GM12801 (cell line): ENCODE measurements around the gene STAG1.

ENCODE experiments used
- TF ChIP-seq, protein P1 (sequence below): IDR thresholded peaks from one replicate; pipeline ENCODE4 v1.5.1; 2011; ENCODE audit warnings: control low read depth; ENCODE audit not compliant: insufficient read length; ENCODE audit errors: extremely low read depth

STAG1 gene

DNA sequence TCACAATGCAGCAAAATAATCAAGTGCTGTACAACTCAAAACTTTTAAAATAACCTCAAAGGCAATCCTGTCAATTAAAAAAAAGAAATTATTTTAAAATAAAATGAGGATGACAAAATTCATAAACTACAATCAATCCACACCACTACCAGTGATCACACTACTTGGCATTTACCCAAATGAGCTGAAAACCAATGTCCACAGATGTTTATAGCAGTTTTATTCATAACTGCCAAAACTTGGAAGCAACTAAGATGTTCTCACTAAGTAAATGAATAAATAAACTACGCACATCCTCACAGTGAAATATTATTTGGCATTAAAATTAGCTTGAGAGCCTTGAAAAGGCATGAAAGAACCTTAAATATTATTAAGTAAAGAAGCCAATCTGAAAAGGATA is 121.3 kb downstream of the STAG1 start:
- TF ChIP-seq, protein P1, sequence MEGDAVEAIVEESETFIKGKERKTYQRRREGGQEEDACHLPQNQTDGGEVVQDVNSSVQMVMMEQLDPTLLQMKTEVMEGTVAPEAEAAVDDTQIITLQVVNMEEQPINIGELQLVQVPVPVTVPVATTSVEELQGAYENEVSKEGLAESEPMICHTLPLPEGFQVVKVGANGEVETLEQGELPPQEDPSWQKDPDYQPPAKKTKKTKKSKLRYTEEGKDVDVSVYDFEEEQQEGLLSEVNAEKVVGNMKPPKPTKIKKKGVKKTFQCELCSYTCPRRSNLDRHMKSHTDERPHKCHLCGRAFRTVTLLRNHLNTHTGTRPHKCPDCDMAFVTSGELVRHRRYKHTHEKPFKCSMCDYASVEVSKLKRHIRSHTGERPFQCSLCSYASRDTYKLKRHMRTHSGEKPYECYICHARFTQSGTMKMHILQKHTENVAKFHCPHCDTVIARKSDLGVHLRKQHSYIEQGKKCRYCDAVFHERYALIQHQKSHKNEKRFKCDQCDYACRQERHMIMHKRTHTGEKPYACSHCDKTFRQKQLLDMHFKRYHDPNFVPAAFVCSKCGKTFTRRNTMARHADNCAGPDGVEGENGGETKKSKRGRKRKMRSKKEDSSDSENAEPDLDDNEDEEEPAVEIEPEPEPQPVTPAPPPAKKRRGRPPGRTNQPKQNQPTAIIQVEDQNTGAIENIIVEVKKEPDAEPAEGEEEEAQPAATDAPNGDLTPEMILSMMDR: no peak

DNA sequence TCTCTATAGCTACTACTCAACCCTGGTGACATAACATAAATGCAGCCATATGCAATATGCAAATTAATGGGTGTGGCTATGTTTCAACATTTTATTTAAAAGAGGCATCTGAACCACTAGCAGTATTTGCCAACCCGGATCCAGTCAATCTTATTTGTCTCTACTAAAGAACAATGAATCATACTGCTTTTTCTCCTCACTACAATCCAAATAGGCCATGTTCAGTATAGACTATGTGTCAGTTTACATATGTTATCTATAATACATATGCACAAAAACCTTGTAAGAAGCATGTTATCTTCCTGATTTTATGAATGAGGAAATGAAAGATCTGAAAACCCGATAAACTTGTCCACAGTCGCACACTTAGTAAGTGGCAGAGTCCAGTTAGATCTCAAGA is 125.7 kb downstream of the STAG1 start:
- TF ChIP-seq, protein P1: no peak

DNA sequence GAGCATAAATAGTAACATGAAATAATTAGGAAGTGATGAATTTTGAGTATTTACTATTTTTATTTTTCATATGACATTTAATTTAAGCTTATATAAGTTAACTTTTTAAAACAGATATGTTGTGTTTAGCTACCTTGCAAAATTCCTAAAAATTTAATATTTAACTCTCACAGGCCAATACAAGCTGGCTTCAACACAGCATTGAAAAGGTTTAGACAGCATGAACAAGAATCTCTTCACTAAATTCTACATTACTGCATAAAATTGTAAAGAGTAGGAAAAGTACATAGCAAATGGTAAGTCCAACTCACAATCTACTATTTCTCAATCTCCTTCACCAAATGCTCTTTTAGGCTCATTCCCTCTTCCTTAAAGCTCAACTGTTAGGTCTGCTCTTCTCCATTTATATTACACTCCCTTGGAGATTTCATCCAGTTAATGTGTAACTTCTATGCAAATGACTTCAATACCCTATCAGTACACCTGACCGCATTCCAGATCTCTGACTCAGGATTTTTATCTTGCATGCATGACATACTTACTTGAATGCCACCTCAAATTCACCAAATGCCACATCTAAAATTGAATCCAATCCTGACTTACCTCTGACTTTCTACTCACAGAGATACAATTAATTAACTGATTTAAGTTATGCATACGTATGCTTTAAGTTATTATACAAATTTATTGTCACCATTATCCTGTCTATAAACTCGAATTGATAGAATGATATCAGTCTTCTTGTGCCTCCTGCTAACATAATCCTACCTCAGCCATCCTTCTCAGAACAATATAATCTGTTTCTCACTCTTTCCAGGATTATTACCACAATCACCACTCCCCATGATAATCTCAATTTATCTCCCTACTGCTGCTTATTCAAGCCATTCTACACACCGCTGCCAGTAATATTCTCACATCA is 127.0 kb downstream of the STAG1 start:
- TF ChIP-seq, protein P1: no peak

DNA sequence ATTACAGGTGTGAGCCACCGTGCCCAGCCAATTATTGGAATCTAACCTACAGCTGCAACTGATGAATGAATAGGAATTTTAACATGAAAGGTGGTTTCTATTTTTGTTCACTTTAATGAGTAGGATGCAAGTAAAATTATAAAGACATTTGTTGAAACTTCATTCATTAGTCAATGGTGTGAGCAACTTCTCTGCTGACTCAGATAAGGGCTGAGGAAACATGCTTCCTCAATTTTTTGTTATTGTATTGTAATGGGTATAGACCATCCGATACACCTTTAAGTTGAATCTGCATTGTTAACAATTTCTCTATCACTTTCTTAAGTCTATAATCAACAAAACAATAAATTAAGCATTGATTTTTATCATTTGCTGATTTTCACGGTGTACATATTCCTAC is 127.8 kb downstream of the STAG1 start:
- TF ChIP-seq, protein P1: no peak

DNA sequence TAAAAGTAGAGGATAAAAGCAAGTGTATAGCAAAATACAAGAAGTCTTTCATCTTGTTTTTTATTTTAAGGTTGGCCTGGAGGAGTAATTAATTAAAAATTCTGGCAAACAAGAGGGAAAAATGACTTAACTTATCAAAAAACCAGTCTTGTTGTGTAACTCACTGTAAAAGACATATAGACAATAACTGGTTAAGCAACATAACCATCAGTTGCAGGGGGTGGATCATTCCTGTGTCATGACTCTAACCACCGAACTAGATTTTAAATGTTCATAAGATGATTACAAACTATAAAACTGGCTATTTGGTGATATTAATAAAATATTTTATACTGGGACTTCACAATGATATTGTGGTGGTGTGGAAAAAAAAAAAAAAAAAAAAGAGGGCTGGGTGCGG is 130.6 kb downstream of the STAG1 start:
- TF ChIP-seq, protein P1: no peak

DNA sequence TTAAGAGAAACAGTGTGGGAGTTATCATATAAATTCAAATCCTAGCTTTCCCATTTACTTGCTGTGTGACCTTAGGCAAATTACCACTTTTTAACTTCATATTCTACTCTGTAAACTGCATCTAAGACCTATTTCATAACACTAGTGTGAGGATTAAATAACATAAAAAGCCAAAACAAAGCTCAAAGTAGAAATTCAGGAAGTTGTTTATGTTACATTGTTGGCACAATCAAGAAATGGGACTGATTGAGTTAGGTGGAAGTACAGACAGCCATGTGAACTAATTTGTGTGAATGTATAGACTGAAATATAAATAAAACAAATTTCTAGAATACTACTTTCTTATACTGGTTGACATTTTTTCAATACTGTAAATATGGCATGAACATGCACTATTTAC is 131.7 kb downstream of the STAG1 start:
- TF ChIP-seq, protein P1: no peak

DNA sequence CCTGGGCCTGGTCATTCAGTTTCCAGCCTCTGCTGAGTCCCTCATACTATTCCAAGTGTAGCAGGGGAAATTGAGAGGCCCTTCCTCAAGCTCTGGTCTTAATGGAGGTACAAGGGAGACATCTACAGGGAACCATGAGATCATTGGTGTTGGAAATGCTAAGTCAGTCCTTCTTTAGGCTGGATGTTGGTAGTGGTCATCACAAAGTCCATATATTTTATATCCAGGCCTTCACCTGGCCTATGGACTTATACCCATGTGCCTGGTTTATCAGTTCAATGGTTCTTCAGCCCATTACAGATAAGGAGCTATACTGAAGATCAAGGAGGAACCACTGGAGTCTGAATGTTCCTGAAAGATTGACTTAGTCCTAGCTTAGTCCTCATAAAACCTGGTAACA is 135.0 kb downstream of the STAG1 start:
- TF ChIP-seq, protein P1: no peak
